ENCODE results near the gene STK24.

The STK24 gene

GRCh38 chr13:98509271-98510155, 67.4 kb downstream of the STK24 start:
- no peak for DNase-seq

DNA sequence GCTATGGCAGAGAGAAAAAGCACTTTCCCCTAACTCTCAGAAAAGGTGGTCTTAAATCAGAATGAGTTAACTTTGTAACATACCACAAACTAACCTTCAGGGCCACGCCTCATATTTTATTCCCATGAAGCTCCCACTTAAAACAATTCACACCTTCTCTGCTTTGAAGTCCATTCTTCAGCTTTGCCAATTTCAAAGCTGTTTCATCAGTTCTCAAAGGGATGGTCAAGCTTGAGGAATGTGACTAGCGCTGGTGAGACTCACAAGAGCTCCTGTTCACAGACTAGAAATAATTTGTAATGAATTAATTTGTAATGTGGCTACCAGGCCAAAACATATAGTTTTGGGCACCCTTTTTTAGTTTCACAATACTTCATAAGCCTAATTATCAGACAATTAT, 68.2 kb downstream of the STK24 start:
- DNase-seq: no peak

GRCh38 chr13:98508280-98508679, 68.6 kb downstream of the STK24 start:
- DNase-seq: no peak

GRCh38 chr13:98507282-98507797, 69.6 kb downstream of the STK24 start:
- DNase-seq: no peak

DNA sequence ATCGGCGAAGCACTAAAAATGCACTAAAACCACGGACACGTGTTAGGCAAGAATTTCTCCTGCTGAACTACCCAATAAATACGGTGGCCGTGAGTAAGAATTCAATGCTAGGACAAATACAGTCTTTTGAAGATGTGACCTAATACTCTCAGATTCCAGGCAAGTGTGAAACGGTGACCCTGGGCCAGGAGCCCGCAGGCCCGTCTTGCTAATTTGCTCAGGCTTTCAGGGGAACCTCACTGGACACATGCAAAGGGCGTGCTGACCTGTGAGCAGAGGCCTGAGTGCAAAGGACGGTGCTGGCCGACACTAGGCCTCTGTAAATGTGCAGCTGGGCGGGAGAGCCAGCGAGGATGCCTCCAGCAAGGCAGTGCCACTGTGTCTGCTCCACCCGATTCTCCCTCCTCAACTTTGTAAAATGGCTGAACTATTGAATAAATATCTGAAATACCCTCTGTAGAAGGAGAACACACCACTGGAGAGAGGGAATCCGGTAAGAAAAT, 70.1 kb downstream of the STK24 start:
- no peak for DNase-seq

- DNase-seq: no peak
Observed at GRCh38 chr13:98506322-98506721, 70.6 kb downstream of the STK24 start.

GRCh38 chr13:98505217-98505616, 71.7 kb downstream of the STK24 start:
- DNase-seq: no peak

DNA sequence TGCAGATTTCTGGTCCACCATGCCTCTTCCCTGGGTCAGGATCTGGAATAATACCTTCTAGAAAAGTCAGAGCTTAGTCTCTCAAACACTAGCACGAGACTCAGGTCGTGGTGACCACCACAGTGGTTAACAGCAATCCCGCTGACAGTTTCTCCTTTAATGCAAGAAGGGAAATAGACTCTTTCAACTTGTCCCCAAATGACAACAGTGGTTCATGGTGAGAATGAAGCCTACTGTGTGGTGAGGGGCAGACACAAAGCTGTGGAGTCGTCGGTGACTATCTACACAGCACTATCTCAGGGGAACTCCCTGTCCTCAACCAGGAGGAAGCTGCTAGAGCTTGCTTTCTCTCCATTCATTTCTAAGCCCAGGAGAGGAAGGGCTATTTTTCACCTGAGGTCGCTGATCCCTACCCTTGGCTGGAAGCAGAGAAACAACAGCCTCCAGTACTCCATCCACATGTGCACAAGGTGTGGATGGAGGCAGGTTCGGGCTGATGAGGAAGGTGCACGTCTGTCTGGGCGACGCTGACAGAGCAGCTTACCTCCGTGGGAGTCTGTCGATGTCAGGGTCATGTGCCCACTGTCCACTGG, 72.4 kb downstream of the STK24 start:
- DNase-seq: no peak

DNA sequence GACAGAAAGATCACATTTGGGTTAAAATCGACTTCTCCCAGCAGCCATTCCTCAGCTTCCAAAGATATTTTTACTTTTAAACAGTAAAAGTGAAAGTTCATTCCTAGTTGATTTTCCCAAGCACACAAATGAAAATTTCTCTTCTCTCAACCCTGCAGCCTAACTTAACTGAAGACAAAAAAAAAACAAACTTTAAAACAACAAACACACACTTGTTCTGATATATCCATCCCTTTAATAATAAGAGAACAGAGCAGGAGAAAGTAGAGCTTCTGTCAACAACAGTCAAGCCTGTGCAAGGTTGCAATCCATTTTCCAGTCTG, 72.9 kb downstream of the STK24 start:
- no peak for DNase-seq

DNA sequence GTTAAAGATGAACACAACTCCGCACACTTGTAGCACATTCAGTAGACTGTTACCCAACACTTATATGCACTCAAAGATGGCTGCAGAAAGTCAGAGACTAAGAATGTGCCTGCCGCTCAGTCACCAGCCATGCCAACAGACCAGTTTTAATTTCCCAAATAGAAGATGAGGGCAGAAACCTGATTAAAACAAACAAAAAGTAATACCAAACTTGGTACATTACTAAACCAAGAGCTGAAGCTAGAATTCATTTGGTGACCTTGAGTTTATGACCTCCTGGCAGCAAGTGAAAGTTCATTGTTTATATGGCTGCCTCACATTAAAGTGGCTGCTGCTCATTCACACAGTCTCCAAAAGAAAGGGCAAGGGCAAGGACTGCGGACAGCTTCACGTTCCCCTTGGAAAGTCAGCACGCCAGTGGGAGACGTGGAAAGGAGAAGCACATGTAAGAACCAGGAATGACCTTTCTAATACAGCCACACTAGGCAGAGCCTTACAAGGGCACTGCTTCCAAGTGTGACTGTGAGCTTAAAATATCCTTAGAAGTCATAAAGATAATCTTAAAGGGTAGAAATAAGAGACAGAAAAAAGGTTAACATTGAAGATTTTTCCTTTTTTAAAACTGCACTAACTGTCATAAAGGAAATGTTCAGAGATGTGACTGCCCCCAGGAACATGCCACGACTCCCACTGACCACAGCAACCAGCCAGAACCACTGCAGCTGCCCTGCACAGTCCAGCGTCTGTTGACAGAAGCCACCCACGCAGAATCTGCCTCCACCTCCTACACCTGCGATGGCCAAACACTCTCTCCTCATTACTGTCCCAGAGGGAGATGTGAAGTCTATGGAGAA, 73.5 kb downstream of the STK24 start:
- no peak for DNase-seq

GRCh38 chr13:98500963-98501421, 75.9 kb downstream of the STK24 start:
- DNase-seq: no peak

DNA sequence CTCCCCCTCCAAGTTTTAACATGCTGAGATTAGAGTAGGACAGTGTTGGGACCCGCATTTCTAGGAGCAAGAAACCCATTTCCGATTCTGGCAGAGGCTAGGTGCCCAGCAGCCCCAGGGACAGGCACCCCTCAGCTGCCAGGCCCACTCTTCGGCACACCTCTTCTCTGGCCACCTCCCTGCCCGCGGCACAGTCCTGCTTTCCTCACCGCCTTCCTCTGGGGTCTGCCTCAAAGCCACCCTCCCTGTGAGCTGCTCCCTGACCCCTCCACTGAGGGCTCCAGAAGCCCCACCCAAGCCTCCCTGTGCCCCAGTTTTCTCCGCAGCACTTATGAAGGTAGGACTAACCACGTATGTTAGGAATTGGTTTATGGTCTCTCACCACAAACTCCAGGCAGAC, 79.9 kb downstream of the STK24 start:
- no peak for DNase-seq

GRCh38 chr13:98496479-98496791, 80.5 kb downstream of the STK24 start:
- DNase-seq: no peak

- DNase-seq: peak in 4 of 6 experiments; percentile 33 to 98 (median 90)
Observed at GRCh38 chr13:98495627-98496478, 81.1 kb downstream of the STK24 start.

DNA sequence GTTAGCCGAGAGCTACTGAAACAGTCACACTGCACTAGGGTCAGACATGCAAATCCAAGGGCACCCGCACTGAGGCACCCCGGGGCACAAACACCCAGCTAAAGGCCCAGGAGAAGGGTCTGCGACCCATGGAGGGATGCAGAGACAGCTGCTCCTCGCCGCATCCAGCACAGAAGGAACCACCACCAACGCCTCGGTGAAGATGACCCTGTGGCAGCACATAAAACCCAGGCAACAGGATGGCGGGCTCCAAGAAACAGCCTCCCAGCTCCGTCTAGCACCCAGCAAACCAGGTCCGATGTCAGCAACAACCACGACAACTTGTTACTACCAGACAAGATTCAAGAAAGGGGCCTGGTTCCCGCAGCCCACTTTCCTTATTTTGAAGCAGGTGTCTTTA, 82.1 kb downstream of the STK24 start:
- no peak for DNase-seq

- no peak for DNase-seq
Observed at GRCh38 chr13:98493042-98493712, 83.7 kb downstream of the STK24 start.

DNA sequence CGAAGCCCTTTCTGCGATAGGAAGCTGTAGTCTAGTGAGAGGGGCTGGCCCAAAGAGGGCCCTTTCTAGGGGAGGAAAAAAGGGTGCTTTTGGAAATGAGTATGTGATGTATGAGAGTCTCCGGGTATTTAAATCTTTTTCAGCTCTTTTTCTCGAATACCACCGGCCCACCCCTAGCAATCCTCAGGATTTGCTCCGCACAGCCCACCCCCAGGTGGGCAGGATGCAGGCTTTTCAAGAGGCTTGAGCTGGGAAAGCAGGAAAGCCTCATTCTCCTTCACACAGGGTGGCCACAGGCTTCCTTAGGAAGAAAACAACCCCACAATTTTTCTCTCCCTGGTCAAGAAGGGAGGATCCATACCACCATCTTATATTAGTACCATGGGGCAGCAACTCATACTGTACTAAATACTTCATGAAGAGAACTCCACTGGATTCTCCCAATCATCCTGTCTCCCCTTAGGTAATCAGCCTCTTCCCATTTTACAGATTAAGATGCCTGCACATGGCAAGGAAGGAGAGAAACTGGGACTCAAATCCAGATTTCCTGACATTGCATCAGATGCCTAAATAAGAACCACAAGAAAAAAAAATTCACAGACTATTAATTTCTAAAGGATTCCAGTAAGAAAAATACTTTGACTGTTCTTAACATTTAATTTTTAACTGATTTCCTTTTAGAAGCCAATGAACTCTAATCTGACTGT, 84.4 kb downstream of the STK24 start:
- DNase-seq: no peak

GRCh38 chr13:98490866-98491265, 86.0 kb downstream of the STK24 start:
- DNase-seq: no peak

DNA sequence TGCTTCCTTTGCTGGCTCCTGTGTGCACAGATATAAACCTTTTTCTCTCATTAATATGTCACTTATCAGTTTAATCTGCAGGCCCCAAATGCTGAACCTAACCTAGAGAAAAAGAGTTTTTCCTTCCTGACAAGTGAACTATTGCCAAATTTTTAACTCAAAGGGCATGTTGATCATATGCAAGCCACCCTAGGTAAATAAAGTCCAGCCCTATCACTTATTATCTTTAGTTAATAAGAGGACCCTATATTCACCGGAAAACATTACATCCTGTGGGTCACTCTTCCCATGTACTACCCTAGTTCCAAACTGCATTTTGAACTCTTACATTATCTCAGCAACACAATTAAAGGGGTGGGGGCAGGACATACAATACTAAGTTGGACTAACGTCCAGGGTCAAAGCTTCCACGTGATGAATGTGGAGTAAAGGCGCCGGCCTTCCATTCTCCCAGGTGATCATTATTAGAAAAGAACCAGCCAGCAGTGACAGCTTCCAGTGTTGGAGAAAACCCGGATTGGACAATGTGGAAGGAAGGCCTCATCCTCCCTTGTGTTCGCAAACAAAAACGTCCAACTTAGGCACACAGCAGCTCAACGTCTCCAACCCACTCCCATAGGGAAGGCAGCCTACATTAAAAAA, 86.6 kb downstream of the STK24 start:
- DNase-seq: no peak

GRCh38 chr13:98489446-98490194, 87.3 kb downstream of the STK24 start:
- no peak for DNase-seq

All from stimulated activated naive CD4-positive, alpha-beta T cell (primary cell).